Muscle layer of duodenum (tissue), 2 donors: ENCODE measurements around the gene SPTBN2.

Experiments used
- H3K27ac ChIP-seq: one replicate; pipeline ENCODE4 v1.7.0; 2013; ENCODE audit warnings: mild to moderate bottlenecking, low read length
- H3K27me3 ChIP-seq: one replicate; pipeline ENCODE4 v1.7.0; 2013; ENCODE audit warnings: low read depth, mild to moderate bottlenecking, control low read depth, low read length
- H3K36me3 ChIP-seq, 2 donors: one replicate each; pipeline ENCODE4 v1.7.0; 2013; ENCODE audit warnings: low read length in 2 of 2, control low read depth in 1 of 2, mild to moderate bottlenecking in 1 of 2; ENCODE audit not compliant: insufficient read depth in 2 of 2, control insufficient read depth in 1 of 2
- H3K4me1 ChIP-seq, 2 donors: one replicate each; pipeline ENCODE4 v1.7.0; 2013; ENCODE audit warnings: low read length in 2 of 2, mild to moderate bottlenecking in 2 of 2, control low read depth in 1 of 2, moderate library complexity in 1 of 2; ENCODE audit not compliant: insufficient read depth in 2 of 2, control insufficient read depth in 1 of 2
- H3K4me3 ChIP-seq, 2 donors: one replicate each; pipeline ENCODE4 v1.7.0; 2013; ENCODE audit warnings: low read length in 2 of 2, low read depth in 1 of 2, mild to moderate bottlenecking in 1 of 2
- H3K9me3 ChIP-seq, 2 donors: one replicate each; pipeline ENCODE4 v1.7.0; 2013; ENCODE audit warnings: low read length in 2 of 2, control low read depth in 1 of 2, mild to moderate bottlenecking in 1 of 2; ENCODE audit not compliant: control insufficient read depth in 1 of 2
- donor health status: healthy.

The SPTBN2 gene

DNA sequence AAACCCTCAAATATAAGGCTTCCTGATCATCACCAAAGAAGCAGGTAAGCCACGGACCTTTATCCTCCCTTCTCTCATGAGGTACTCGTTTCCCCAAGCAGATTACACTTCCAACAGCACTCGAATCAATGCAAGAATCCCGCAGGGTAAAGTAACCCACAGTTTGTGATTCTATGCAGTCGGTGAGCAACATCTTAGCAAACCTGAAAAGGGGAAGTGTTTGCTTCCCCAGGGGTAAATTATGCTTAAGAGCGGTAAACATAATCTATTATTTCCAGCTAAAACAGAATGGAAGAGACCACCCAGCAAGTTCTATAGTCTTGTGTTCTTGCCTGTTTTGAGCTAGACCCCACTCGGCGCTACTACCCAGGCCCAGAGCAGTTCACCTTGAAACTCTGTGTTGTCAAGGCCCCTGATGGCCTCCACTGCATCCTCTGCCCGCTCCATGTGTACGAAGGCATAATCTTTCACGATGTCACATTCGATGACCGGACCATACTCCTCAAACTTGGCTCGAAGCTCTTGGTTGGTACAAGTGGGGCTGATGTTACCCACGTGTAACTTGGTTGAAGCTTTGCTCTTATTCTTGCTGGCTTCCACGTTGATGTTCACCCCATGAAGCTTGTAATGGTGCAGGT is 52.6 kb downstream of the SPTBN2 start:
- no peak overlapping the region for H3K27ac ChIP-seq
- no peaks in the 10 kb centered on the region for H3K27me3 ChIP-seq
- H3K4me1 ChIP-seq: peaks cover 20 to 37% of the 10 kb centered on the region in 2 donors
- peaks cover 0 to 5% of the 10 kb centered on the region in 2 donors for H3K36me3 ChIP-seq
- H3K9me3 ChIP-seq: no peaks in the 10 kb centered on the region
- peak overlapping the region; percentile 77 to 83 for H3K4me3 ChIP-seq

DNA sequence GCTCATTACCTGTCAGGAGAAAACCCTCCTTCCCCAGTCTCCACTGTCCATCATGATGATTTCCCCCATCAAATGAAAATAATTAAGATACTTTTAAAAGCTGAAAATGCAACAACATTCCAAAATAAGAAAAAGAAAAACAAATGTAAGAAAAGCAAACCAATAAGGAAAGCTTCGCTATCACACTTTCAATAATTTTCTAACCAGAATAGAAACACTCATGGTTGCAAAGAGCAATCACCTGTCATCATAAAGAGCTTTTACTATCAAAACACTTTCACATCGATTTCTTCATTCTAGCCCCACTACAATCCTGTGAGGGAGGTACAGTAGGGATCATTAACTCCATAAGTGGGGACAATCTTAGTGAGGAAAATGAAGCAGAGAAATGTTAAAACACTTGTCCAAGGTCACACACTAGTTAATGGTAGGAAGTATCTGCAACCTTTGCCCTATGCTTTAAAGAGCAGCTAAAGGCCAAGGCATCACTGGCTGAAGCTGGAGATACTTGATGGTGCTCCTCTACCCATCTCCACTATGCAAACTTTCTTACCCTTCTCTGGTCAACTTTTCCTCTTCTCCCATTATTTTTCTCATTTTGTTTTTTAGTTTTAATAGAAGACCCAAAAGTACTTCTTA is 53.9 kb downstream of the SPTBN2 start:
- Histone ChIP-seq H3K36me3 (peaks cover 4 to 5% of the 10 kb centered on the region in 2 donors), H3K4me1 (peaks cover 20 to 37% of the 10 kb centered on the region in 2 donors), H3K27ac (no peak overlapping the region), H3K27me3 (no peaks in the 10 kb centered on the region), H3K9me3 (no peaks in the 10 kb centered on the region), H3K4me3 (peak overlapping the region in 1 of 2 donors; percentile 17)

DNA sequence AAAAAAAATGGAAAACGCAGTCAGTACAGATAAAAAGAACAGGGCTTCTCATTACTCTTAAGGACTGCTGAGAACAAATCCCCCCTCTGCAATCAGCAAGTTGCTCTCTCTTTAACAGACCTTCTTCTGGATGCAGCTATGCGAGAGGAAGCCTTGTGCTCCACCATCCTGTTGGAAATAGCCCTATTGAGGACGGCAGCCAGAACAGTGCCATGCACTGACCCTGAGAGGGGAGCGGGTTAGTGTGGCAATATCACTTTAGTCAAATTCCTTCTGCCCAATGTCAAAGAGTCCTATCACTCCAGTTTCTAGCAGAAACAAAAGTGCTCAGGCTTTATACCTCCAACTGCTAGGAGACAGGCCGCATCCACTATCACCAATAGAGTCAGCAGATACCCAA is 58.2 kb downstream of the SPTBN2 start:
- H3K27ac ChIP-seq: no peak overlapping the region
- H3K4me3 ChIP-seq: no peak overlapping the region
- no peaks in the 10 kb centered on the region for H3K27me3 ChIP-seq
- H3K36me3 ChIP-seq: peaks cover 19 to 27% of the 10 kb centered on the region in 2 donors
- peaks cover 7 to 24% of the 10 kb centered on the region in 2 donors for H3K4me1 ChIP-seq
- H3K9me3 ChIP-seq: no peaks in the 10 kb centered on the region

DNA sequence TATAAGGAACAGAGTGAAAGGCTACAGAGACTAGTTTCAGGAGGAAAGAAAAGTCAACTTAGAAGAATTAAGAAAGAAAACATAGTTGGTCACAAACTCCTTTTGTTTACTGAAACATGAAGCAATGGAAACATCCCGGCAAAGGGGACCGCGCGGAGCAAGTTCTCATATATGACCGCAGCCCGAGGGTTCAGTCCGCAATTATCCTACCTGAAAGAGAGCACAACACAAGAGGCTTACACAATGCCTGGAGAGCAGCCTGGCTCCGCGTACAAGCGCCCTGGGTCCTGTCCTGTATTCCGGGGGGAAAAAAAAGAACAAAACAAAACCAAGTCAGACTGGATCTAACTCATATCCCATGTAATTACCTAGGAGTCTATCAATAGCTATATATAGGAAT is 63.6 kb downstream of the SPTBN2 start:
- no peaks in the 10 kb centered on the region for H3K4me1 ChIP-seq
- H3K4me3 ChIP-seq: no peak overlapping the region
- H3K27ac ChIP-seq: no peak overlapping the region
- H3K36me3 ChIP-seq: peaks cover 31 to 44% of the 10 kb centered on the region in 2 donors
- H3K27me3 ChIP-seq: no peaks in the 10 kb centered on the region
- no peaks in the 10 kb centered on the region for H3K9me3 ChIP-seq

DNA sequence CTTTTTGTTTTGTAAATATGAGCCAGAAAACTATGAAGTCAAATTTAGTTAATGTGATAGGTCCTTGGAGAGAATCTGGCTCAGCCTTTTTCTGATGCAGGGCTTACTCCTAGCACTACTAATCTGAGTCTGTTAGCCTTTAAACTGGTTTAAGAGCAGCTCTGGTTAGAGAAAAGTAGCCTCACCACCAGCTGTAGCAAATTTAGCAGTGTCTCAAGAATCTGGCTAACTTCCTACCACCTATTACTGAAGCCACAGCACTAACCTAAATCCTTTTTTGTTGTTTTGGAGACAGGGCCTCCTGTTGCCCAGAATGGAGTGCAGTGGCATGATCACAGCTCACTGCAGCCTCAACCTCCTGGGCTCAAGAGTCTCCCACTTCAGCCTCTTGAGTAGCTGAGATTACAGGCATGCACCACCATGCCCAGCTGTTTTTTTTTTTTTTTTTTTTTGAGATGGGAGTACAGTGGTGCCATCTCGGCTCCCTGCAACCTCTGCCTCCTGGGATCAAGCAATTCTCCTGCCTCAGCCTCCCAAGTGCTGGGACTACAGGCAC is 65.2 kb downstream of the SPTBN2 start:
- H3K4me1 ChIP-seq: no peaks in the 10 kb centered on the region
- no peak overlapping the region for H3K4me3 ChIP-seq
- H3K36me3 ChIP-seq: peaks cover 31 to 42% of the 10 kb centered on the region in 2 donors
- H3K27me3 ChIP-seq: no peaks in the 10 kb centered on the region
- no peak overlapping the region for H3K27ac ChIP-seq
- H3K9me3 ChIP-seq: no peaks in the 10 kb centered on the region

DNA sequence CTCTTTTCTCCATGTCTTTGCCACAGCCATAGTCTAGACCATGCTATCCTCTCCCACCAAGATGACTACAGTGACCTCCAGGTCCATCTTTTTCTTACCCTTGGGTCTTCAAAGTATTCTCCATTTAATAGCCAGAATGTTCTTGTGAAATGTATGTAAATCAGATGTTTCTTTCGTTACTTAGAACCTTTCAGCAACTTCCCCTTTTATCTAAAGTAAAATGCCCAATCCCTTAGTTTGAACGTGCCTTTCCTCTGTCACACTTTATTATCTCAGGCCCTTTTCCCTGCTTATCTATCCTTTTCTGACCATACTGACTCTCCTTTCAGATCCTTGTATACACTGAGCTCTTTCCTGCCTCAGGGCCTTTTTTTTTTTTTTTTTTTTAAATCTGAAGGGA is 69.3 kb downstream of the SPTBN2 start:
- H3K9me3 ChIP-seq: no peaks in the 10 kb centered on the region
- peaks cover 7 to 8% of the 10 kb centered on the region in 2 donors for H3K36me3 ChIP-seq
- H3K27me3 ChIP-seq: no peaks in the 10 kb centered on the region
- H3K4me3 ChIP-seq: no peak overlapping the region
- no peak overlapping the region for H3K27ac ChIP-seq
- H3K4me1 ChIP-seq: no peaks in the 10 kb centered on the region

DNA sequence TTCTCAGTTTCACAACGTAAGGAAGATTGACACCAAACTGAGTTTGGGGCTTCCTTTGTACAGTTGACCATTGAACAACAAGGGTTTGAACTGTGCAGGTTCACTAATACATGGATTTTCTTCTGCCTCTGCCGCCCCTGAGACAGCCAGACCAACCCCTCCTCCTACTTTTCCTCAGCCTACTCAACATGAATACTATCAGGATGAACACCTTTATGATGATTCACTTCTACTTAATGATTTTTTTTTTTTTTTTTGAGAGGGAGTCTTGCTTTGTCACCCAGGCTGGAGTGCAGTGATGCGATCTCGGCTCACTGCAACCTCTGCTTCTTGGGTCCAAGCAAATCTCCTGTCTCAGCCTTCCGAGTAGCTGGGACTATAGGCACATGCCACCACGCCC is 75.9 kb downstream of the SPTBN2 start:
- no peaks in the 10 kb centered on the region for H3K4me1 ChIP-seq
- H3K4me3 ChIP-seq: no peak overlapping the region
- H3K9me3 ChIP-seq: no peaks in the 10 kb centered on the region
- no peak overlapping the region for H3K27ac ChIP-seq
- peaks cover 17 to 25% of the 10 kb centered on the region in 2 donors for H3K36me3 ChIP-seq
- H3K27me3 ChIP-seq: no peaks in the 10 kb centered on the region

DNA sequence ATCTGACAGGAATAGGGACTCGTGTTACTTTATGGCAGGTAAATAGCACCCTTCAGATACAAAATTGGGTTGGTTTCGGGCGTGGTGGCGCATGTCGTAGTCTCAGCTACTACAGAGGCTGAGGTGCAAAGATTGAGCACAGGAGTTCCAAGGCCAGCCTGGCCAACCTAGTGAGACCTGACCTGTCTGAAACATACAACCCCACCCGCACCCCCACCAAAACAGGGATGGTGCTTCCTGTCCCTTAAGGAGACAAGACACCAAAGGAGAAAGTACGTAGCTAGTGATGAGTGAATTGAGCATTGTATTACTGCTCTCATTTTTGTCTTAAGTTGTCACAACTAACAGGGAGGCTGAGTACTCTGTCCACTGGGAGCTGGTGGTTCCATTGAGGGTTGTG is 76.4 kb downstream of the SPTBN2 start:
- H3K27me3 ChIP-seq: no peaks in the 10 kb centered on the region
- H3K36me3 ChIP-seq: peaks cover 17 to 27% of the 10 kb centered on the region in 2 donors
- no peak overlapping the region for H3K4me3 ChIP-seq
- H3K4me1 ChIP-seq: no peaks in the 10 kb centered on the region
- H3K27ac ChIP-seq: no peak overlapping the region
- no peaks in the 10 kb centered on the region for H3K9me3 ChIP-seq

DNA sequence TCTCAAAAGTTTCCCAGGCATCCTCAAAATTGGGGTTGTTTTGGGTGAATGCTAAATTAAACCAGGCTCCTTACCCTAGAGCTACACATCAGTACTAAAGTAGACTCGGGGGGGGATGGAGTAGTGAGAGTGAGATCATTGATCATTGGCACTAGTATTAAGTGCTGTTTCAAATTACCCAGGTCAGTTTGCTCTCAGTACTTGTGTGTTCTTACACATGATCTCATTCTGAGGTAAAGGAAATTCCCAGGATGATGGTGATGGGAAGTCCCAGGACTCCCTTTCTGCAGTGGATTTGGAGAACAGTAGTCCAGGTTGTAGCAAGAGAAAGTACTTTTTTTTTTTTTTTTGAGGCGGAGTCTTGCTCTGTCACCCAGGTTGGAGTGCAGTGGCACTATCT is 78.0 kb downstream of the SPTBN2 start:
- Histone ChIP-seq H3K4me1 (peaks cover 0 to 11% of the 10 kb centered on the region in 2 donors), H3K27ac (no peak overlapping the region), H3K9me3 (no peaks in the 10 kb centered on the region), H3K36me3 (peaks cover 33 to 43% of the 10 kb centered on the region in 2 donors), H3K27me3 (no peaks in the 10 kb centered on the region), H3K4me3 (no peak overlapping the region)

DNA sequence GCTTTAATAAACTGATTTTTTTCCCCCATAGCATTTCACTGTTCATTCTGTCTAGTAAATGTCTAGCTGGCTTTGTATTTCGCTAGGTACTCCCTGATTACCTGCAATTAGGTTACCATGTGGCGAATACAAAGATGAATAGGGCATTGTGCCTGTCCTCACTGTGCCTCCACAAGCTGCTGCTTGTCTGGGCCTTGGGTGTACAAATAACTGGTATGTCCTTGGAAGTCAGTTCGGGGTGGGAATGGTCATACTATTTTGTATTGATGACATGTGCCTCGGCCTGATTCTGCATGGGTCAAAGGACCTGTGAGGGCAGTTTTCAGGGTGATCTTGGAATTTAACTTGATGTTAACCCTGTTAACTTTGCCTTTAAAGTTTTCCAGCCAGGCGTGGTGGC is 79.1 kb downstream of the SPTBN2 start:
- Histone ChIP-seq H3K9me3 (no peaks in the 10 kb centered on the region), H3K27ac (no peak overlapping the region), H3K4me1 (peaks cover 7 to 22% of the 10 kb centered on the region in 2 donors), H3K36me3 (peaks cover 44 to 51% of the 10 kb centered on the region in 2 donors), H3K4me3 (no peak overlapping the region), H3K27me3 (no peaks in the 10 kb centered on the region)

DNA sequence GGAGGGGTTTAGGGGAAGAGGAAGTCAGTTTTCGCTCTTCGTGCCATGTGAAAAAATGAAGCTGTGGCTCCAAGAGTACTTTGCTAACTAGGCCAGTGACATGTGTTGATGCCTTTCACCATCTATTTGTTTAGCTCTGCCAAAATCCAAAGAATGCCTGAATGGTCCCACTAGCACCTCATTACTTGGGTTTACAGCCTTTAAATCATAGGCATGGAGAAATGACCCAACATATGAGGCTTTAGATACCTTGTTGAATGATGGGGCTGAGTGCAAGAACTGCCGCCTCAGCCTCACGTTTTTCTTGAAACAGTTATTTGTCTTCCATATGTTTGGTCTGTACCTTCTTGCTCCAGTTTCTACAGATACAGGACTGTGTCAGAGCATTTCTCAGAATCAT is 82.2 kb downstream of the SPTBN2 start:
- Histone ChIP-seq H3K27ac (no peak overlapping the region), H3K27me3 (no peaks in the 10 kb centered on the region), H3K4me3 (no peak overlapping the region), H3K9me3 (no peaks in the 10 kb centered on the region), H3K4me1 (peaks cover 28 to 53% of the 10 kb centered on the region in 2 donors), H3K36me3 (peaks cover 60 to 64% of the 10 kb centered on the region in 2 donors)
